Sigmoid colon (tissue), 7 donors: ENCODE results near the gene GTF3C1. TPM values are rescaled to one million over a fixed set of nuclear protein-coding genes. Genes with fewer than 3 reads are reported as not detected.

Experiments
- DNase-seq: peaks from one replicate; pipeline ENCODE4 v3.0.0-alpha.2; 2019
- H3K27ac ChIP-seq, 4 donors: fragments of 200-600 bp; sonication (generic); one replicate each; pipeline ENCODE4 v1.5.1; 2016 to 2019; ENCODE audit warnings: mild to moderate bottlenecking in 1 of 4
- H3K27me3 ChIP-seq, 3 donors: fragments of 200-600 bp; sonication (generic); one replicate each; pipeline ENCODE4 v1.5.1; 2019; ENCODE audit warnings: mild to moderate bottlenecking in 1 of 3
- H3K36me3 ChIP-seq, 4 donors: fragments of 200-600 bp; sonication (generic); one replicate each; pipeline ENCODE4 v1.5.1; 2016 to 2019
- H3K4me1 ChIP-seq, 4 donors: fragments of 200-600 bp; sonication (generic); one replicate each; pipeline ENCODE4 v1.5.1; 2017 to 2019
- H3K4me3 ChIP-seq, 4 donors: fragments of 200-600 bp; sonication (generic); one replicate each; pipeline ENCODE4 v1.5.1; 2017 to 2019; ENCODE audit warnings: mild to moderate bottlenecking in 2 of 4, moderate library complexity in 1 of 4
- H3K9me3 ChIP-seq, 4 donors: fragments of 200-600 bp in 3 of 4; sonication (generic) in 3 of 4; one replicate each; pipeline versions ENCODE4 v1.5.1 to v1.6.1; 2013 to 2019
- CTCF ChIP-seq, 4 experiments: fragments of 450-650 bp in 3 of 4; fragments of 200-600 bp in 1 of 4; IDR thresholded peaks; one replicate each; pipeline ENCODE4 v1.5.1; 2016 to 2019; ENCODE audit warnings: antibody characterized with exemption in 4 of 4, mild to moderate bottlenecking in 3 of 4, moderate library complexity in 2 of 4
- EP300 ChIP-seq, 4 donors: sonication (generic); formaldehyde crosslinking; IDR thresholded peaks; one replicate each; pipeline ENCODE4 v1.6.1; 2017; ENCODE audit warnings: antibody characterized with exemption in 4 of 4
- POLR2A ChIP-seq, 2 donors: fragments of 450-650 bp; IDR thresholded peaks; one replicate each; pipeline ENCODE4 v1.6.1; 2016; ENCODE audit warnings: antibody characterized with exemption in 2 of 2, mild to moderate bottlenecking in 2 of 2, moderate library complexity in 2 of 2
- POLR2AphosphoS5 ChIP-seq, 4 donors: sonication (generic); formaldehyde crosslinking; IDR thresholded peaks; one replicate each; pipeline ENCODE4 v1.6.1; 2017; ENCODE audit warnings: antibody characterized with exemption in 4 of 4
- WGBS, 2 donors: extraction: QIAGEN DNeasy Blood & Tissue Kit; methylation state at CpG; one replicate each; pipeline ENCODE4 v1.1.7; 2013; 5-methylcytosine and 5-hydroxymethylcytosine counted together
- intact Hi-C: fragments of 100-400 bp; cut with DNase I; formaldehyde crosslinking; loops from one replicate; pipeline ENCODE4 v1.15.1; 2023
- polyA plus RNA-seq, 3 donors: library from polyadenylated mRNA; stranded (reverse); fragments of 200-250 nt; gene quantifications; one replicate each; pipeline ENCODE4 v1.2.3, GENCODE V29; 2013
- total RNA-seq, 4 donors: library from RNA; depleted of rRNA; stranded (reverse); fragments of >200 nt; gene quantifications; one replicate each; pipeline ENCODE4 v1.1.0, GENCODE V29; 2016
- donor health status: healthy with polysubstance abuse.
- donor health status: Bipolar disorder and iron deficiency.
- donor health status: healthy.

GTF3C1 gene
- total and polyA plus RNA-seq, 7 donors, result 9.0 to 74.2 (median 37.5) TPM

DNA sequence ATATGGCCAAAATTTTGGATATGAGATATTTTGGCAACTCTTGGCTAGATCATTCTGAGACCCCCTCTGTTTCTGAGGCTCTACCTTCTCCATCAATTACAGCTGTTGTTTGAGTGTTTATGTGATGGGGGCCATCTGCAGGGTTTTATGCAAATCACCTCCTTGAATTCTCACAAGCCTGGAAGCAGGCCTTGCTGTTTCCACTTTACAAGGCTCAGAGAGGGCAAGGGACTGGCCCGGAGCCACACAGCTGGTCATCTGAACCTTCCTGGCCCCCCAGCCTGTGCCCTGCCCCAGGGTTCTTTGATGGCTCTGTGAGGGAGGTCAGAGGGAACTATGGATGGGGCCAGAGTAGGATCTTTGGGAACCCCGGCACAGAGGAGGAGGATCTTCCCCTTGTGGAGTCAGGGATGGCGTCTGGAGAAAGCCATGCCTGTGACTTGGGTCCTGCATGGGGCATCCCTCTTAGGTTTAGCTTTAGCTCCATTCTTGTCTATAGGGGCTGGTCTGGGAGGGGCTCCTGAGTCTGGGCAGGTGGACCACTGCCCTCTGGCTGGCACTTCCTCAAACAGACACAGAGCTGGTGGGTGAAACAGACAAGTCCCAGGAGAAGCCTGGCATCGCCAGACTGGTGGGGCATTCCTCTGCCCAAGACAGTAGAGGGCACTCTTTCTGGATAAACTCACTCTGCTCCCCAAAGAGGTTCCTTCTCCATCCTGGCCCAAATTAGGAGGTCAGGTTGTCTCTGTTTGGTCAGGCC lies 121.5 kb downstream of the GTF3C1 start:
- TF ChIP-seq EP300 (IDR thresholded peaks at IDR 0.05) (no peak), POLR2A (IDR thresholded peaks at IDR 0.05) (no peak), POLR2AphosphoS5 (IDR thresholded peaks at IDR 0.05) (no peak), CTCF (IDR thresholded peaks at IDR 0.05) (no peak)
- no peaks in the 10 kb centered on the region for H3K36me3 ChIP-seq
- H3K4me1 ChIP-seq, result no peaks in the 10 kb centered on the region
- peak; percentile 28 for DNase-seq
- intact Hi-C loops, result no loop called here
- H3K4me3 ChIP-seq, result no peak overlapping the region
- no peak overlapping the region for H3K27ac ChIP-seq
- peaks cover 0 to 26% (median 0%) of the 10 kb centered on the region in 3 donors for H3K27me3 ChIP-seq
- WGBS, 2 donors, result 85% methylated on average over 4 of the region's 4 CpGs
- H3K9me3 ChIP-seq, result no peaks in the 10 kb centered on the region

DNA sequence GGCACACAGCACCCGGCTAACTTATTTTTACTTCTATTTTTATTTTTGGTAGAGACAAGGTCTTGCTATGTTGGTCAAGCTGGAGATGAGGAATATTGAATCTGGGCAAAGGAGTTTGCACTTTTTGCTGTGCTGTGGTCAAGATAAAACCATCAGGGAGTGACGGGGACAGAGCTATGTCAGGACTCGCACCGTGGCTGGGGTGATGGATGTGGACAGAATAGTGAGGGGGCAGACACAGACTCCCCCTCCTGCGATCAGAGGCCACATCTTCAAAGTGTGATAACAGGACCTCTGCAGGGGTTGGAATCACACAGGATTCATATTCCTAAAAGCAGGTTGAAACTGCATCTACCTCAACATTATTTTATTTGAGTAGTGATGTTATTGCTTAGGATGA lies 122.2 kb downstream of the GTF3C1 start:
- no peak for TF ChIP-seq EP300 (IDR thresholded peaks at IDR 0.05)
- no peak for TF ChIP-seq POLR2AphosphoS5 (IDR thresholded peaks at IDR 0.05)
- TF ChIP-seq CTCF (IDR thresholded peaks at IDR 0.05), result no peak
- TF ChIP-seq POLR2A (IDR thresholded peaks at IDR 0.05), result no peak
- DNase-seq, result peak; percentile 5
- Histone ChIP-seq H3K9me3 (peaks cover 0 to 4% (median 2%) of the 10 kb centered on the region in 4 donors), H3K27me3 (peaks cover 0 to 26% (median 0%) of the 10 kb centered on the region in 3 donors), H3K36me3 (no peaks in the 10 kb centered on the region), H3K4me1 (no peaks in the 10 kb centered on the region), H3K4me3 (no peak overlapping the region), H3K27ac (no peak overlapping the region)
- WGBS, 2 donors, result 83 to 89% methylated on average over 5 of the region's 5 CpGs
- intact Hi-C loops, result no loop called here

DNA sequence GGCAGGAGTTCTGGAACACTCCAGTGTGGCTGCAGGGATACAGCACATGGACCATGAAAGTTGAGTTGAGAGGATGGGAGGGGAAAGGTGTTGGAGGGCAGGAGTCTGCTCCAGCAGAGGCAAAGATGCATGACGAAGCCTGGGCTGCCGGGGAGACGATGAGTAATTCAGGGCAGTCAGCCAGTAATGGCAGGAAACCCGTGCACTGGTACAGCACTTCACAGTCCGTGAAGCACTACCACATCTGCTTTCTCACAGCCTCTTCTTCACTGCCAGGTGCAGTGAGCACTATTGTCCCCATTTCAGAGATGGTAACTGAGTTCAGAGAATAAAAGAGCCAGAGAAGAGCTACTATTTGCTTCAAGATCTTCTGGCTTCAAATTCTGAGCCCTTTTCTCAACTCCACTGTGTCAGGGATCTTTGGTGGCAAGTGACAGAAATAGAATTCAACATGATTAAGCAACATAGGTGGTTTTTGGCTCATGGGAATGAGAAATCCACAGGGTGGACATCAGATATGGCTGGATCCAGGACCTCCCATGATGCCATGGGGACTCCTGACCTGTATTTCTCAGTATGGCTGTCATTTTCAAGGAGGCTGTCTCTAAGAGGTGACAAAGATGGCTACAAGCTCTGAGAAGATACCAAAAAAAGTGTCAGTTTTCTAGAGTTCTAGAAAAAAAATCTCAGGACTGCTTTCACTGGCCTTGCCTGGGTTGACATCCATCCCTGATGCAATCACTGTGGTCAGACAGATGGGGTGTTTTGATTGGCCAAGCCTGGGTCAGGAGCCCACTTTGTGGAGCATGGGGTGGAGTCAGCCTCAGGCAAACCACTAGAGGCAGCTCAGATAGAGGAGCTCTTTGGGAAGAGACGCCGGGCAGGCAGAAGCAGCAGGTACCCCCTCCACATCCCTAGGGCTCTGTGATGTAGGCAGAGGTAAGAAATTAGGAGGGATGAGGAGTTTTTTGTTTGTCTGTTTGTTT lies 123.0 kb downstream of the GTF3C1 start:
- peak; percentile 43 for DNase-seq
- Histone ChIP-seq H3K9me3 (peaks cover 0 to 4% (median 3%) of the 10 kb centered on the region in 4 donors), H3K27me3 (peaks cover 0 to 25% (median 0%) of the 10 kb centered on the region in 3 donors), H3K36me3 (no peaks in the 10 kb centered on the region), H3K4me1 (no peaks in the 10 kb centered on the region), H3K27ac (no peak overlapping the region), H3K4me3 (no peak overlapping the region)
- TF ChIP-seq CTCF (IDR thresholded peaks at IDR 0.05) (no peak), POLR2AphosphoS5 (IDR thresholded peaks at IDR 0.05) (no peak), EP300 (IDR thresholded peaks at IDR 0.05) (no peak), POLR2A (IDR thresholded peaks at IDR 0.05) (no peak)
- intact Hi-C loops, result no loop called here
- WGBS, 2 donors, result 30 to 41% methylated on average over 7 of the region's 7 CpGs

GRCh38 chr16:27425961-27426360 lies 123.8 kb downstream of the GTF3C1 start:
- Histone ChIP-seq H3K27me3 (peaks cover 0 to 18% (median 0%) of the 10 kb centered on the region in 3 donors), H3K27ac (no peak overlapping the region), H3K36me3 (no peaks in the 10 kb centered on the region), H3K9me3 (peaks cover 0 to 4% (median 3%) of the 10 kb centered on the region in 4 donors), H3K4me1 (no peaks in the 10 kb centered on the region), H3K4me3 (no peak overlapping the region)
- DNase-seq, result no peak
- no peak for TF ChIP-seq EP300 (IDR thresholded peaks at IDR 0.05)
- TF ChIP-seq POLR2A (IDR thresholded peaks at IDR 0.05), result no peak
- TF ChIP-seq POLR2AphosphoS5 (IDR thresholded peaks at IDR 0.05), result no peak
- TF ChIP-seq CTCF (IDR thresholded peaks at IDR 0.05), result no peak
- WGBS, 2 donors, result 90 to 94% methylated on average over 1 of the region's 1 CpG
- intact Hi-C loops, result no loop called here
